Measurements from ENCODE around the gene KMT2E.
A peak's percentile ranks its signal among the peaks of the same experiment; 100 is the strongest.

KMT2E gene

DNA sequence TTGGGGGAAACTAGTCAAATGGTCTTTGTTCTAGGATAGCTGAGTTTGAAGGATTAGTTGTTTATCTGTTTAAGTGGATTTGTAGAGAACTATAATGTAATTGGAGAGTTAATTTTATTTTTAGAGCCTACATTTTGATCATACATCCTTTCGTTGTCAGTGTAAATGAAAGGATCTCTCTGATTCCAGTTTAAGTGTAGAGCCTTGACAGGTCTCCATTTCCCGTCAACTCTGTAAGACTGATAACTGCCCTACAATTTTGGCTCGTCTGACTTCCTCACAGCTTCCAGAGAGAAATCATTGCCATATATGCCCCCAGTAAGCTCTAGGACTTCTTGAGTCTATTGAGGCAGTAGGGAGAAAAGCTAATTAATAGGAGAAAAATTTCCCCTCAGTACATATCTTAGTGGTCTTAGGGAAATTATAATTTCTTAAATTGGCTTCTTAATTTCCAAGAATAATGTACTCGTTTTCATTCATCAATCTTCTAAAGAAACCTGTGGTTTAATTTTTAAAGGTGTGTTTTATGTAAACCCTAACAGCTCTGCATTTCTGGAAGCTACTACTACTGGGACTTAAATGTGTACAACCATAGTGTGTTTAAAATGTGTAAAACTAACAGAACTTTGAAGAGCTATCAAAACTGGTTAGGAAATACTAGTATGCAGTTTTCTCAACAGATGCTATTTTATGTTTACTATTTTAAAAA, 3.8 kb downstream of the KMT2E start:
- Histone ChIP-seq H3K27ac (peak overlapping the region; percentile 44), H3K4me3 (ENCODE audit: low read depth in 1 of 2, low read length in 1 of 2) (peak overlapping the region; percentile 79 to 99), H3K9me3 (no peaks in the 10 kb centered on the region), H3K4me1 (ENCODE audit: control insufficient read depth in 1 of 2, insufficient read depth in 1 of 2, low read depth in 1 of 2, low read length in 1 of 2) (peaks cover 70 to 74% of the 10 kb centered on the region in 2 experiments), H3K36me3 (no peaks in the 10 kb centered on the region), H3K27me3 (no peaks in the 10 kb centered on the region)
- TF ChIP-seq, protein P1, sequence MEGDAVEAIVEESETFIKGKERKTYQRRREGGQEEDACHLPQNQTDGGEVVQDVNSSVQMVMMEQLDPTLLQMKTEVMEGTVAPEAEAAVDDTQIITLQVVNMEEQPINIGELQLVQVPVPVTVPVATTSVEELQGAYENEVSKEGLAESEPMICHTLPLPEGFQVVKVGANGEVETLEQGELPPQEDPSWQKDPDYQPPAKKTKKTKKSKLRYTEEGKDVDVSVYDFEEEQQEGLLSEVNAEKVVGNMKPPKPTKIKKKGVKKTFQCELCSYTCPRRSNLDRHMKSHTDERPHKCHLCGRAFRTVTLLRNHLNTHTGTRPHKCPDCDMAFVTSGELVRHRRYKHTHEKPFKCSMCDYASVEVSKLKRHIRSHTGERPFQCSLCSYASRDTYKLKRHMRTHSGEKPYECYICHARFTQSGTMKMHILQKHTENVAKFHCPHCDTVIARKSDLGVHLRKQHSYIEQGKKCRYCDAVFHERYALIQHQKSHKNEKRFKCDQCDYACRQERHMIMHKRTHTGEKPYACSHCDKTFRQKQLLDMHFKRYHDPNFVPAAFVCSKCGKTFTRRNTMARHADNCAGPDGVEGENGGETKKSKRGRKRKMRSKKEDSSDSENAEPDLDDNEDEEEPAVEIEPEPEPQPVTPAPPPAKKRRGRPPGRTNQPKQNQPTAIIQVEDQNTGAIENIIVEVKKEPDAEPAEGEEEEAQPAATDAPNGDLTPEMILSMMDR (IDR thresholded peaks at IDR 0.05): no peak

DNA sequence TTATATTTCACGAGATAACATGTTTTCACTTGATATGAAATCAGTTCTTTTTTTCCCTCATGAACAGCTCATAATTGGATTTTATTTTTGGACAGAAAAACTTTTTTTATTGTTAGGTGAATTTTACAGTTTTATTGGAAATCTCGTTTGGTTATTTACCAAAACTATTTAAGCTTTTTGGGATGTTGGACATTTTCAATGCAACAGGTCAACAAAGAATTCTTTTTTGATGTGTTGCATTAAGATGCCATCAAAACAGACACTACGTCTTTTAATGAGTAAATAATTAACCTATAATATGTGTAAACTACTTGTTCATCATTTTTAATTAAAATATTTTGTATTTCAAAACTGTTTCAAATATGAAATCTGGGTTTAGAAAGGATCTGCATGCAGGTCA, 5.3 kb downstream of the KMT2E start:
- no peaks in the 10 kb centered on the region for H3K36me3 ChIP-seq
- H3K4me3 ChIP-seq (ENCODE audit: low read depth in 1 of 2, low read length in 1 of 2): peak overlapping the region; percentile 40 to 79
- peaks cover 84 to 89% of the 10 kb centered on the region in 2 experiments for H3K4me1 ChIP-seq (ENCODE audit: control insufficient read depth in 1 of 2, insufficient read depth in 1 of 2, low read depth in 1 of 2, low read length in 1 of 2)
- no peaks in the 10 kb centered on the region for H3K9me3 ChIP-seq
- H3K27ac ChIP-seq: peak overlapping the region; percentile 76
- TF ChIP-seq, protein P1 (IDR thresholded peaks at IDR 0.05): no peak
- H3K27me3 ChIP-seq: no peaks in the 10 kb centered on the region

DNA sequence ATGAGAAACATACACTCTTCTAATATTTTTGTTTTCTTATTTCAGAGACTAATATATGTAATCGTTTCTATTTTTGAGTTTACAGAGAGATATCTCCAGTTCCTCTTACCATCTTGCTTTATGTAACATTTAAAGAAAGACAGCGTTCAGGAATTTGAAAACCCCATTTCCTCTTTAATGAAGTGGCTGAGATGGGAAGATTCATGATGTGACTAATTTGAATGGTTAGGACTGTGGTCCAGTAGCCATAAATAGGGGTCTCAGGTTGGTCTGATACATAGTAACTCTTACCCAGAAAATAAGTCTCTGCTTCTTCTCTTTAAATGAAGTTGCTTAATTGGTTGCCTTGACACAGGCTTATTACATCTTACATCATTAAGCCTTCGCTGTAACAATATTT, 6.9 kb downstream of the KMT2E start:
- TF ChIP-seq, protein P1 (IDR thresholded peaks at IDR 0.05): no peak
- Histone ChIP-seq H3K9me3 (no peaks in the 10 kb centered on the region), H3K36me3 (no peaks in the 10 kb centered on the region), H3K27ac (peak overlapping the region; percentile 76), H3K4me3 (ENCODE audit: low read depth in 1 of 2, low read length in 1 of 2) (peak overlapping the region in 1 of 2 experiments; percentile 19), H3K4me1 (ENCODE audit: control insufficient read depth in 1 of 2, insufficient read depth in 1 of 2, low read depth in 1 of 2, low read length in 1 of 2) (peaks cover 98 to 99% of the 10 kb centered on the region in 2 experiments), H3K27me3 (no peaks in the 10 kb centered on the region)

DNA sequence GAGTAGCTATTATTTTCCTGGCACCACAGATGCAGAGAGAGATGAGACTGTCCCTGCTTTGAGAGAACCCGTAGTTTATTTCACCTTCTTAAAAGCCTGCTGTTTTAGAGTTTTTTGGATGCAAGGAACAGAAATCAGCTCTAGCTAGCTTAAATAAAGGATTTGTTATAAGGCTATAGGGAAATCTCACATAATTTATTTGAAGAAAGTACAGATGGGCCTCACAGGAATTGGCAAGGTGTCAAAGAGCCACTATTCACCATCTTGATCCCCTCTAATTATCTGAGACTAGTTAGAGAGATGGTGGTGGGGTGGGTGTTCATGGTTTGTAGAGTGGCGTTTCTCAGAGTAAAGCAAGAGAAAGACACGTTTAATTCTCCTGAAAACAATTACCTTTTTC, 7.3 kb downstream of the KMT2E start:
- Histone ChIP-seq H3K36me3 (no peaks in the 10 kb centered on the region), H3K27ac (peak overlapping the region; percentile 76), H3K27me3 (no peaks in the 10 kb centered on the region), H3K4me3 (ENCODE audit: low read depth in 1 of 2, low read length in 1 of 2) (peak overlapping the region in 1 of 2 experiments; percentile 19), H3K4me1 (ENCODE audit: control insufficient read depth in 1 of 2, insufficient read depth in 1 of 2, low read depth in 1 of 2, low read length in 1 of 2) (peaks cover 98 to 99% of the 10 kb centered on the region in 2 experiments), H3K9me3 (no peaks in the 10 kb centered on the region)
- TF ChIP-seq, protein P1 (IDR thresholded peaks at IDR 0.05): no peak

DNA sequence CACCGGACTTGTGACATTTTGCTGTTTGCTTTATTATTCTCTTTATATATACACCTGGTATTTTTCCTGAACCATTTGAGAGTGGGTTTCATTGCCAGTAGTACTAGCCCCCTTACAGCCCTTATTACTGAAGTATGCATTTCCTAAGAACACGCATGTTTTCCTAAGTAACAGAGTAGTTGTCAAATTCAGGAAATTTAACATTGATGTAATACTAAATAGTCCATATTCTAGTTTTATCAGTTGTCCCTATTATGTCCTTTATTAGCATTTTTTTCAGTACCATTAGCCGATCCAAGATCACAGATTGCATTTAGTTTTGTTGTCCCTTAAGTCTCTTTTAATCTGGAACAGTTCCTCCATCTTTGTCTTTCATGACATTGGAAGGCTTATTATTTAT, 8.0 kb downstream of the KMT2E start:
- TF ChIP-seq, protein P1 (IDR thresholded peaks at IDR 0.05): no peak
- Histone ChIP-seq H3K27ac (peak overlapping the region; percentile 76), H3K36me3 (no peaks in the 10 kb centered on the region), H3K9me3 (no peaks in the 10 kb centered on the region), H3K4me3 (ENCODE audit: low read depth in 1 of 2, low read length in 1 of 2) (peak overlapping the region in 1 of 2 experiments; percentile 19), H3K27me3 (no peaks in the 10 kb centered on the region), H3K4me1 (ENCODE audit: control insufficient read depth in 1 of 2, insufficient read depth in 1 of 2, low read depth in 1 of 2, low read length in 1 of 2) (peaks cover 96 to 98% of the 10 kb centered on the region in 2 experiments)

Data from neutrophil (primary cell).